Stimulated activated CD4-positive, alpha-beta T cell treated with anti-CD3 and anti-CD28 coated beads, Interleukin-4, amount 100 ng/mL, for 4 hours (primary cell): ENCODE data around the gene EP300.
"Not testable (repeated sequence)": the region's sequence is repeated elsewhere in the genome, so short reads cannot be mapped to it uniquely, and the experiment has no call there.

Experiments
- DNase-seq, 2 experiments: peaks; one replicate each; pipeline ENCODE4 v3.0.0-alpha.2; 2020

Gene EP300

DNA sequence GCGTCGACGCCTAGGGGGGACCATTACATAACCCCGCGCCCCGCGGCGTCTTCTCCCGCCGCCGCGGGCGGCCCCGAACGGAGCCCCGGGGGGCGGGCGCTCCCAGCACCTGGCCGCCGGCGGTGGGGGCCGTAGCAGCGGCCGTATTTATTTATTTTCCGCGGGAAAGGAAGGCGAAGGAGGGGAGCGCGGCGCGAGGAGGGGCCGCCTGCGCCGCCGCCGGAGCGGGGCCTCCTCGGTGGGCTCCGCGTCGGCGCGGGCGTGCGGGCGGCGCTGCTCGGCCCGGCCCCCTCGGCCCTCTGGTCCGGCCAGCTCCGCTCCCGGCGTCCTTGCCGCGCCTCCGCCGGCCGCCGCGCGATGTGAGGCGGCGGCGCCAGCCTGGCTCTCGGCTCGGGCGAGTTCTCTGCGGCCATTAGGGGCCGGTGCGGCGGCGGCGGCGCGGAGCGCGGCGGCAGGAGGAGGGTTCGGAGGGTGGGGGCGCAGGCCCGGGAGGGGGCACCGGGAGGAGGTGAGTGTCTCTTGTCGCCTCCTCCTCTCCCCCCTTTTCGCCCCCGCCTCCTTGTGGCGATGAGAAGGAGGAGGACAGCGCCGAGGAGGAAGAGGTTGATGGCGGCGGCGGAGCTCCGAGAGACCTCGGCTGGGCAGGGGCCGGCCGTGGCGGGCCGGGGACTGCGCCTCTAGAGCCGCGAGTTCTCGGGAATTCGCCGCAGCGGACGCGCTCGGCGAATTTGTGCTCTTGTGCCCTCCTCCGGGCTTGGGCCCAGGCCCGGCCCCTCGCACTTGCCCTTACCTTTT, at the start of gene EP300:
TSS of gene EP300 (plus strand) at position 570 of the 795 bp plus-strand sequence. CDS start 413 bp downstream, outside the sequence.
- peak; percentile 81 to 87 for DNase-seq

DNA sequence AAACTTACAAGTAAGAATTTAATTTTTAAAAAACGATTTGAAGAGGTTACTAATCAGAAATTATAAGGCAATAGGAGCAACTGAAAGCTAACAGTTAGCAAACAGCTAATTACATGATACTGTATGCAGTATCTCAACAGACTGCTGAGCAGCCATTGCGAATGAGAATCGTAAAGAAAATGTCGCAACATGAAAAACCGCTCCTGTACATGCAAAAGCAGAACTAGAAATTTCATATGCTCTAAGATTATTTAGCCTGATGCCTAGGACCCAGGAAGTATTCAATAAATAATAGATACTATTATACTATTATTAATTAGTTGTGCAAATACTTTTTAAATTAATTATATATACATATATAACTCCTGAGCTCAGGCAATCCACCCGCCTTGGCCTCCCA, 48.7 kb upstream of the EP300 start:
- DNase-seq = no peak

DNA sequence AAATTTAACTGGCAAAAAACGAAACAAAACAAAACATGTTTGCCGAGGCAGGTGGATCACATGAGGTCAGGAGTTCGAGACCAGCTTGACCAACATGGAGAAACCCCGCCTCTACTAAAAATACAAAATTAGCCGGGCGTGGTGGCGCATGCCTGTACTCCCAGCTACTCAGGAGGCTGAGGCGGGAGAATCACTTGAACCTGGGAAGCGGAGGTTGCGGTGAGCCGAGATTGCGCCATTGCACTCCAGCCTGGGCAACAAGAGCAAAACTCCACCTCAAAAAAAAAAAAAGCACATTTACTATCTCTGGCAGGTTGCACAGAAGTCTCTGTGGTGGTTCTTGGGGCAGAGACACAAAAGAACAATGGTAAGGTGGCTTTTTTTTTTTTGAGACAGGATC, 46.8 kb upstream of the EP300 start:
- not testable (repeated sequence) for DNase-seq

DNA sequence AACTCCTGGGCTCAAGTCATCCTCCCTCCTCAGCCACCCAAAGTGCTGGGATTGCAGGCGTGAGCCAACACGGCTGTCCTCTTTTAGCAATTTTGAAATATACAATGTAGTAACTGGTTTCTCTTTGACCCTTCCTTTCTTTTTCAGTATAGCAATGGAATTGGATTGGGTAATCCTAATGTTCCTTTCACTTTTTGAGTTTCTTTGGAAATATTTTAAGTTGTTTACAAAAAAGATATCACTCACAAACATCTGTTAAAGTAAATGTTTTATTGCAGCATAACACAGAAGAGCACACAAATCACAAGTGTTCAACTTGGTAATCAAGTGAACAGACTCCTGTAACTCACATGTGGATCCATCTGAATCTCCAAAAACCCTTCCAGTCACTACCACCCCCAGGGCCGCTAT, 44.6 kb upstream of the EP300 start:
- DNase-seq = no peak

DNA sequence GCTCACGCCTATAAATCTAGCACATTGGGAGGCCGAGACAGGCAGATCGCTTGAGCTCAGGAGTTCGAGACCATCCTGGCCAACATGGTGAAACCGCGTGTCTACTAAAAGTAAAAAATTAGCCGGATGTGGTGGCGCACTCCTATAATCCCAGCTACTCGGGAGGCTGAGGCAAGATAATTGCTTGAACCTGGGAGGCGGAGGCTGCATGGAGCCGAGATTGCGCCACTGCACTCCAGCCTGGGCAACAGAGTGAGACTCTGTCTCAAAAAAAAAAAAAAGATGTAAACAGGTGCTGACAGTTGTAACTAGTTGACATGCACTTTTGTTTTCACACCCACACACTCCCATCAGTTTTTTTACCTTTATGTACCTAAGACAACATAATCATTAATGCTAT, 44.0 kb upstream of the EP300 start:
- DNase-seq = not testable (repeated sequence)

DNA sequence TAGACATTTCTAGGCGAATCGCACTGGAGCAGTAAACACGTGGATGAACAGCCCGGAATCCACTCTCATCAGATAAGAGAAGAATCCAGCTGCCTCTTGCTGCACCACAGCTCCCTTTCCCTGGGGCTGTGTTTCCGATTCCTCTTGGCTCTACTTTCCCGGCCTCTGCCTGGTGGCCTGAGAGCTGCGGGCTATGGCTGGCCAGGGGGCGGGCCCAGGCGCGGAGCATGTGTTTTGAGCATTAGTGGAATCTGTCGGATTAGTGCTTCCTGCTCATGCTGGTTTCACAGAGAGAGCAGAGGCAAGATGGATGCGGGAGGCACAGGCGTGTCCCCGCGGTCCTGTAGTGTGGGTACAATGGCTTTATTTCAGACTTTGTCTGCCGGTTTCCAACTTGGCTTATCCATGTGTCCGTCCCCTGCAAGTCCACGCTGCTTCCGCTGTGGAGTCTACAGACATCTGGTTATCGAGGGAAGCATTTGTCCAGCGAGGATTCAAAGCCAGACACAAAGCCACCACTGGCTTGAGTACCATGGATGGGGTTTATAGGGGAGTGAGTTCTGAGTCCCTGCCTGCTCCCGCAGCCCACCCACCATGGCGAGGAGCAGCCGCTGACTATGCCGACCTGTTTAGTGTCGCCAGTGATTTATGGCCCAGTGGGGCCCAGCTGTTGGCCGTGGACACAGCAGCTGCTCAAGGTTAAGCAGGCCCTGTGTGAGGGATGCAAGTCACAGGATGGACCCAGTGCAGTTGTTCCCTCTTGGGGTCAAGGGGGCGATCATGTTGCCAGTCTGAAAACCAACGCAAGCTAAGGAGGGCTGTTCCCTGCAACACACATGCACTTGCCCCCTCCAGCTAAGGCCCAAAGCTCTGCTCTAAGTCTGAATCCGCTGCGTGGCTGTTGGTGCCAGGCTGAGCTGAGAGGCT, 43.3 kb upstream of the EP300 start:
- no peak for DNase-seq

DNA sequence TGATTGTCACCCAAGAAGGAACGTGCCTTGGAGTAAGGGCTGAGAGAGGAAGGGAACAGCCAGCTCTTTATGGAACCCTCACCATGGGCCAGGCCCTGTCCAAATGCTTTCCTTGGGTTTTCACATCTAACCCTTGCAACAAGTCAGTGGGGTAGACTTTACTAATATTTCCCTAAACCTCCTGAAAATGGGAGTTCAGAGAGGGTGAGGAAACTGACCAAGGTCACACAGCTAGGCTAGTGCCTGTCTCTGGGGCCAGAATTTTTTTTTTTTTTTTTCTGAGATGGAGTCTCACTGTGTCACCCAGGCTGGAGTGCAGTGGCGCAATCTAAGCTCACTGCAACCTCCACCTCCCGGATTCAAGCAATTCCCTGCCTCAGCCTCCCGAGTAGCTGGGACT, 42.6 kb upstream of the EP300 start:
- DNase-seq = not testable (repeated sequence)

DNA sequence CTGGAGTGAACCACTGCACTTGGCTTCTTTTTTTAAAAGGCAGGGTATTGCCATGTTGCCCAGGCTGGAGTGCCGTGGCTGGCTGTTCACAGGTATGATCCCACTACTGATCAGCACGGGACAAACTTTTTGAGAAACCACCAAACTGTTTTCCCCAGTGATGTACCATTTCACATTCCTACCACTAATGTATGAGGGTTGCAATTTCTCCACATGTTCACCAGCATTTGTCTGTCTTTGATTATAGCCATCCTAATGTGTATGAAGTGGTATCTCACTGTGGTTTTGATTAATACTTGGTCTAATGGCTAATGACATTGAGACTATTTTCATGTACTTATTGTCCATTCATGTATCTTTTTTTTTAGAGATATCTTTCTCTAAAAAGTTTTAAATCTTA, 41.5 kb upstream of the EP300 start:
- no peak for DNase-seq

DNA sequence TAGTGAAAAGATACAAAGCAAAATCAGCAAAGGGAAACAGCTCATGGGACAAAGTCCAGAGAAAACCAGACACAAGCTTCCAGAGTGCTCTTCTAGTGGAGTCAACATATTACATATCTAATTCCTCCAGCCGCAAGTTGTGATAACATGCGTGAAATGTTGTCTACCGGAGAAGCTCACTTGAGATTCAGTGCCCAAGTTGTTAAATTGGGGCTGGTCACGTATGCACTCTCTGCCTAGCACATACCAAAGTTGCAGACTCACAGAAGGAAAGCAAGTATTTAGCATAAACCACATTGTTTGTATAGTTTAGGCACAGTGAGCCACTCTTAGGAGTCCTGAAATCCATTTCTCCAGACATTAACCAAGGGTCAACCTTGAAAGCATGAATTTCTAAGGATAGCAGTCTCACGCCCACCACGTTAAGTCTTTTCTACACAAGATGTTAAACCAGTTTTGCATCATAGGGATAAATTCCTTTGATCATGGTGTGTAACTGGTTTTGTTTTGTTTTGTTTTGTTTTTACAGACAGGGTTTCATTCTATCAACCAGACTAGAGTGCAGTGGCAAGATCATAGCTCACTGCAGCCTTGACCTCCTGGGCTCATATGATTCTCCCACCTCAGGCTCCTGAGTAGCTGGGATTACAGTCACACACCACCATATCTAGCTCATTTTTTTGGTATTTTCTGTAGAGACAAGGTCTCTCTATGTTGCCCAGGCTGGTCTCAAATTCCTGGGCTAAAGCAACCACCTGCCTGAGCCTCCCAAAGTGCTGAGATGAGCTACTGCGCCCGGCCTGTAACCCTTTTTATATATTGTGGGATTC, 39.5 kb upstream of the EP300 start:
- DNase-seq = no peak

DNA sequence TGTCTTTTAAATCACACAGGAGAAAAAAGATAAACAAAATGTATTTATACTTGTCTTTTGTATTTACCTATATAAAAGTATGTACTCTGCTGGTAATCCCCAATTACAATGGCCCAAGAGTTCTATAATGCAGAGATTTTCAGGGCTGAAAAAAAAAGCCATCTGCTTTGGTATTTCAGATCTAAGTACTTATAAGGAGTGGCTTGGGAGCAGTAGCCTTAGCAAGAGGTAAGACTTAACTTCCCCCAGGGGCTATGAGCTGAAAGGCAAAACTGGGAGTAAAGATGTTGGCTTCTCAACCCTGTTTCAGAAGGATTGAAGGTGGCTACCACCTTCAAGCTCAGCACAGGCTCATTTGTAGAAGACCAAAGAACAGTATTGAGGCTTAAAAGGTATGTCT, 35.3 kb upstream of the EP300 start:
- DNase-seq = no peak

DNA sequence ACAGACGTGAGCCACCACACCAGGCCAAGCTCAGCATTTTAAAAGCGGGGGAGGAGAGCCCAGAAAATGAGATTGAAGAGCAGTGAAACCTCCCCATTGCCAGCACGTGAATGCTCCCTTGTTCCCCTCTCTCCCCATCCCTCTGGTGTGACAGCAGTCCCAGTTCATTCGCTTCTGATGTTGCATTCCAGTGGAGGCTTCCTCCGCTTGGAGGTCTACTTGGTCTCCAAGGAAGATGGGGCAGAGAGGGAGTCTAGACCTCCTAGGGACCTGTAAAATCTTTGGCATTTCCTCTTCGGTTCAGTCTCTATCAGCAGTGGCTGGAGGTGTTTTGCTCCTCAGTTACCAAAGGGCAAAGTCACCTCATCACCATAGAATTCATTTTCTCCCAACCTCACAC, 30.2 kb upstream of the EP300 start:
- no peak for DNase-seq

DNA sequence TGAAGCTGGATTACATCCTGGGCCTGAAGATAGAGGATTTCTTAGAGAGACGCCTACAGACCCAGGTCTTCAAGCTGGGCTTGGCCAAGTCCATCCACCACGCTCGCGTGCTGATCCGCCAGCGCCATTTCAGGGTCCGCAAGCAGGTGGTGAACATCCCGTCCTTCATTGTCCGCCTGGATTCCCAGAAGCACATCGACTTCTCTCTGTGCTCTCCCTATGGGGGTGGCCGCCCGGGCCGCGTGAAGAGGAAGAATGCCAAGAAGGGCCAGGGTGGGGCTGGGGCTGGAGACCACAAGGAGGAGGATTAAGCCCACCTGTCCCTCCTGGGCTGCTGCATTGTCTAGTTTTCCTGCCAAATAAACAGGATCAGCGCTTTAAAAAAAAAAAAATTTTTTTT, 28.1 kb upstream of the EP300 start:
- DNase-seq = not testable (repeated sequence)

DNA sequence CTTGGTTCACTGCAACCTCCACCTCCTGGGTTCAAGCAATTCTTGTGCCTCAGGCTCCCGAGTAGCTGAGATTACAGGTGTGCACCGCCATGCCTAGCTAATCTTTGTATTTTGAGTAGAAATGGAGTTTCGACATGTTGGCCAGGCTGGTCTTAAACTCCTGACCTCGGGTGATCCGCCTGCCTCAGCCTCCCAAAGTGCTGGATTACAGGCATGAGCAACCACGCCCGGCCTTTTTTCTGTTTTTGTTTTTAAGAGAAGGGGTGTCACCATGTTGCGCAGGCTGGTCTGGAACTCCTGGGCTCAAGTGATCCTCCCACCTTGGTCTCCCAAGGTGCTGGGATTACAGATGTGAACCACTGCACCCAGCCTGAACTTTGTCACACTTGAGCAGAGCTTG, 26.1 kb upstream of the EP300 start:
- not testable (repeated sequence) for DNase-seq

DNA sequence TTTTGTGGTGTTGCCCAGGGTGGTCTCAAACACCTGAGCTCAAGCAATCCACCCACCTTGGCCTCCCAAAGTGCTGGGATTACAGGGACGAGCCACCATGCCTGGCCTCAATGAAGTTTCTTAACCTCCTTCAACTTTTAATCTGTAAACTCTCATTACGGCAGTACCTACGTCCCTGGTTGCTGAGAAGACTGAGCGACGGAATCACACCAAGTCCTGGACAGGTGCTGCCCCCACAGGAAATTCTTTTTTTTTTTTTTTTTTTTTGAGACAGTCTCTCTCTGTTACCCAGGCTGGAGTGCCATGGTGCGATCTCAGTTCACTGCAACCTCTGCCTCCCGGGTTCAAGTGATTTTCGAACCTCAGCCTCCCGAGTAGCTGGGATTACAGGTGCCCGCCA, 24.4 kb upstream of the EP300 start:
- DNase-seq = not testable (repeated sequence)

DNA sequence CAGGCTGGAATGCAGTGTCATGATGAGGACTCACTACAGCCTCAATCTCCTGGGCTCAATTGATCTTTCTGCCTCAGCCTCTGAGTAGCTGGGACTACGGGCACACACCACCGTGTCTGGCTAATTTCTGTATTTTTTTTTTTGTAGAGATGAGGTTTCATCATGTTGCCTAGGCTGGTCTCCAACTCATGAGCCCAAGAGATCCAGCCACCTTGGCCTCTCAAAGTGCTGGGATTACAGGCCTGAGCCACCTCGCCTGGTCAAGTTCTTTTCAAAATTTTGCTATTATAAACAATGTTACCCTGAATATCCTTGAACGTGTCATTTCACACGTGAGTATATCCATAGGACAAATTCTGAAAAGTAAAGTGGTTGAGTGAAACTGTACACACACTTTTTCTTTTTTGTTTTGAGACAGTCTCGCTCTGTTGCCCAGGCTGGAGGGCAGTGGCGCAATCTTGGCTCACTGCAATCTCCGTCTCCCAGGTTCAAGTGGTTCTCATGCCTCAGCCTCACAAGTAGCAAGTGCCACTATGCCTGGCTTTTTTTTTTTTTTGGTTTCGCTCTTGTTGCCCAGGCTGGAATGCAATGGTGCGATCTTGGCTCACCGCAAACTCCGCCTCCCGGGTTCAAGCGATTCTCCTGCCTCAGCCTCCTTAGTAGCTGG, 21.6 kb upstream of the EP300 start:
- no peak for DNase-seq

DNA sequence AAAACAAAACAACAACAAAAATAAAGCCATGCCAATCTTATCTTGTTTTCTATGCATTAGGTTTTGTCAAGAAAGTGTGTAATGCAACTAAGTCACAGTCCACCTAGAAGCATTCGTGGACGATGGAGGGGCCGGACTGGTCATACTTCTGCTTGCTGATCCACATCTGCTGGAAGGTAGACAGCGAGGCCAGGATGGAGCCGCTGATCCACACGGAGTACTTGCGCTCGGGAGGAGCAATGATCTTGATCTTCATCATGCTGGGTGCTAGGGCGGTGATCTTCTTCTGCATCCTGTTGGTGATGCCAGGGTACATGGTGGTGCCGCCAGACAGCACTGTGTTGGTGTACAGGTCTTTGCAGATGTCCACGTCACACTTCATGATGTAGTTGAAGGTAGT, 18.3 kb upstream of the EP300 start:
- no peak for DNase-seq

DNA sequence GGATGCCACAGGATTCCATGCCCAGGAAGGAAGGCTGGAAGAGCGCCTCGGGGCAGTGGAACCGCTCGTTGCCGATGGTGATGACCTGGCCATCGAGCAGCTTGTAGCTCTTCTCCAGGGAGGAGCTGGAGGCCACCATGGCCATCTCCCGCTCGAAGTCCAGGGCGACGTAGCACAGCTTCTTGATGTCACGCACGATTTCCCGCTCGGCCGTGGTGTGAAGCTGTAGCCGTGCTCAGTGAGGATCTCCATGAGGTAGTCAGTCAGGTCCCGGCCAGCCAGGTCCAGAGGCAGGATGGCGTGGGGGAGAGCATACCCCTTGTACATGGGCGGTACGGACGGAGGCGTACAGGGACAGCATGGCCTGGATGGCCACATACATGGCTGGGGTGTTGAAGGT, 17.9 kb upstream of the EP300 start:
- DNase-seq = no peak

DNA sequence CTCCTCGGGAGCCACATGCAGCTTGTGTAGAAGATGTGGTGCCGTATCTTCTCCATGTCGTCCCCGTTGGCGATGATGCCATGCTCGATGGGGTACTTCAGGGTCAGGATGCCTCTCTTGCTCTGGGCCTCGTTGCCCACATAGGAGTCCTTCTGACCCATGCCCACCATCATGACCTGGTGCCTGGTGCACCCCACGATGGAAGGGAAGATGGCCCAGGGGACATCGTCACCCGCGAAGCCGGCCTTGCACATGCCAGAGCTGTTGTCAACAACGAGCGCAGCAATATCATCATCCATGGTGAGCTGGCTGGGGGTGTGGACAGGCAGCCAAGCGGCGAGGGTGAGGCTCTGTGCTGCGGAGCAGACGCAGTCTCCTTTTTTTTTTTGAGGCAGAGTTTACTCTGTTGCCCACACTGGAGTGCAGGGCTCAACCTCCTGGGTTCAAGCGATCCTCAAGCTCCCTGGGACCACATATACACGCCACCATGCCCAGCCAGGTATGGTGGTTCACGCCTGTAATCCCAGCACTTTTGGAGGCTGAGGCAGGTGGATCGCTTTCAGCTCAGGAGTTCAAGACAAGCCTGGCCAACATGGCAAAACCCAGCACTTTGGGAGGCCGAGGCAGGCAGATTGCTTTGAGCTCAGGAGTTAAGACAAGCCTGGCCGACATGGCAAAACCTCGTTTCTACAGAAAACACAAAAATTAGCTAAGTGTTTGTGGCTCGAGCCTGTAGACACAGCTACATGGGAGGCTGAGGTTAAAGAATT, 17.3 kb upstream of the EP300 start:
- DNase-seq = no peak

DNA sequence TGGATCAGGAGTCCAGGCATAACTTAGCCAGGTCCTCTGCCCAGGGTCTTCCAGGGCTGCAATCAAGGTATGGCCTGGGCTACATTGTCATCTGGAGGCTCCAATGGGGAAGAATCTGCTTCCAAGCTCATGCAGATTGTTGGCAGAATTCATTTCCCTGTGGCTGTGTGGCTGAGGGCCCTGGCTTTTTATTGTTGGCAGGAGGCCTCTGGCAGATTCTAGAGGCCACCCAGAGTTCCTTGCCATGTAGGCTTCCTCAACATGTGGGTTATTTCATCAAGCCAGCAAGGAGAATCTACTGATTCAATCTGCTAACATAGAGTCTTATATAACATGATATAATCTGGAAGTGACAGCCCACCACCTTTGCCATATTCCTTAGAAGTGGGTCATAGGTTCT, 16.4 kb upstream of the EP300 start:
- no peak for DNase-seq

DNA sequence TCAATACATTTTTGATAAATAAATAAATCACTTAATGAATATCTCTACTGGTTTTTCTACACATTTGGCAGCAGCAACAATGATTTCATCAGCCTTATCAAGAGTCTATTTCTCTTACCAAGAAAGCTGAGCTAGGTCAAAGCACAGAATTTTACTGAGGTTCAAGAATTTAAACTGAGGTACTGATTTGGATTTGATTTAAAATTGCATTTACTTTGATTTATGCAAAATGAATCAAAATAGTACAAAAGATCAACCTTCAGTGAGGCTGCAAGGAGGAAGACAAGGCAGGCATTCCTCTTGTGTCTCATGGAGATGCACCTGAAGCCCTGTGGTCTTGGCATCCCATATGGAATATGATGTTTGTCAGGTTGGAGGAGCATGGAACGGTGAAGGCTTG, 15.5 kb upstream of the EP300 start:
- DNase-seq = no peak

DNA sequence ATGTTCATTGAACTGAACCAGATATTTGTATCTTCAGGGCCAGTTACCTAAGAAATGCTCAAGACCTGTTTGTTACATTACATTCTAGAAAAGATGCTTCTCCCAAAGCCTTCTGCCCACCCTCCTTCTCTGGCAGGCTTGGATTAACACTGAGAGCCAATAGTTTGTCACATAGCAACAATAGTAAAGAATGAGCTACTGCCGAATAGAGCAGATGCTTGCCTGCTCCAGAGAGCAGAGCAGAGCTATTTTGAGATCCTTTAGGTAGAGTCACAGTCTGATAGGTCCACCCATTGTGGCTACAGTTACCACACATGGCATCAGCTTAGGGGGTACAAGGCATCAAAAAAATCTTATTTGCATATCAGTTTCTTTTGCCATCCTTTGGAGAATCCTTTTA, 13.5 kb upstream of the EP300 start:
- no peak for DNase-seq

DNA sequence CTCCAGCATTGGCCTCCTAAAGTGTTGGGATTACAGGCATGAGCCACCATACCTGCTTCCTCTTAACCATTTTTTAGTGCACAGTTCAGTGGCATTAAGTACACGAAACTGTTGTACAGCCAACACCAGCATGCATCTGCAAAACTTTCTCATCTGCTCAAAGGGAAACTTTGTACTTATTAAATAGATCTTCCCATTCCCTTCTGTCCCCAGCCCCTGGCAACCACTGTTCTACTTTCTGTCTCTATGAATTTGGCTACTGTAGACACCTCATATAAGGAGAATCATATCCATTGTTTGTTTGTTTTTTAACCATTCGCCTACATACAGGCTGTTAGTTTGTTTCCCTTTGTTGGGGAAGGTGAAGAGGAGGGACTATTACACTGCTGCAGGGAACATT, 6.5 kb upstream of the EP300 start:
- DNase-seq = no peak
